ENCODE results near the gene USP10.
A peak's percentile ranks its signal among the peaks of the same experiment; 100 is the strongest.

The USP10 gene

DNA sequence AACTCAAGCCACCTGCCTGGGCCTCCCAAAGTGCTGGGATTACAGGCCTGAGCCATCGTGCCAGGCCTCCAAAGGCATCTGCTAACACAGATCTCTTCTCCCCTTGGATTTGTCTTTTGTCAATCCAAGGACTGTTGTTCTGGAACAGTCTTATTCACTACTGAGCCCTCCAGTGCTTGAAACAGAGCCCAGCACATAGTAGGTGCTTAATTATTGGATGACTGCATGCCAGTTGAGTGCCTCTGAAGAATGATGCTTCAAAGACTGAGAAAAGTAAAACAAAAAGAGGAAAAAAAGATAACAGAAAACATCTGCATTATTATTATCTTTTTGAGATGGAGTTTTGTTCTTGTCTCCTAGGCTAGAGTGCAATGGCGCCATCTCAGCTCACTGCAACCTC, 118.3 kb downstream of the USP10 start:
- FAIRE-seq (no peak), DNase-seq (ENCODE audit: insufficient read length, low spot score) (no peak)

GRCh38 chr16:84818989-84819643, 119.3 kb downstream of the USP10 start:
- no peak for FAIRE-seq
- DNase-seq (ENCODE audit: insufficient read length, low spot score), result no peak

DNA sequence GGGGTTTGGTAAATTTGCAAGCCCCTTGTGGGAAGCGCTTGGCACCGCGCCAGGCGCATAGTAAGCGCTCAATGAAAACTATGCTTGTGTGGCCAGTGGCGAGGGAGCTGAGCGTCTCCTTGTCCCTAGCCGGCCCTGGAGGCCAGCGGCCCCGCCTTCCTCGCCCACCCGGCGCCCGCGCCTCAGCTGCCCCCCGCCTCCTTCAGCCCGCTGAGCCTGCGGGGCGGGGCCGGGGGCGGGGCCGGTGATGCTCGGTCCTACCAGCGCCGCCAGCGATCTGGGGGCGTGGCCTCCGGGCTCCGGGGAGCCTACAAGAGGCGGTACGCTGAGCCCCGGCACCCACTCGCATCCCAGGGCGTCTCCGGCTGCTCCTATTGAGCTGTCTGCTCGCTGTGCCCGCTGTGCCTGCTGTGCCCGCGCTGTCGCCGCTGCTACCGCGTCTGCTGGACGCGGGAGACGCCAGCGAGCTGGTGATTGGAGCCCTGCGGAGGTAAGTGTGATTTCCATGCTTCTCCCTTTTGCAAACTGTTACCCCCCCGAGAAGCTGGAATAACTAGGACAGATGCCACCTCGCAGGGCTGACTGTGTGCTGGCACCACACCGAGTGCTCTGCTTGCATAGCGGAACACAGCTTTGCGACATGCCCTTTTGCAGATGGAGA, 120.0 kb downstream of the USP10 start, which contains the start of gene CRISPLD2:
Gene CRISPLD2 (plus strand): TSS at position 342 of the 661 bp plus-strand sequence. CDS start 18,511 bp downstream, outside the sequence.
- DNase-seq (ENCODE audit: insufficient read length, low spot score) (peak; percentile 96), FAIRE-seq (peak; percentile 96)

GRCh38 chr16:84820305-84820684, 120.5 kb downstream of the USP10 start:
- no peak for FAIRE-seq

DNA sequence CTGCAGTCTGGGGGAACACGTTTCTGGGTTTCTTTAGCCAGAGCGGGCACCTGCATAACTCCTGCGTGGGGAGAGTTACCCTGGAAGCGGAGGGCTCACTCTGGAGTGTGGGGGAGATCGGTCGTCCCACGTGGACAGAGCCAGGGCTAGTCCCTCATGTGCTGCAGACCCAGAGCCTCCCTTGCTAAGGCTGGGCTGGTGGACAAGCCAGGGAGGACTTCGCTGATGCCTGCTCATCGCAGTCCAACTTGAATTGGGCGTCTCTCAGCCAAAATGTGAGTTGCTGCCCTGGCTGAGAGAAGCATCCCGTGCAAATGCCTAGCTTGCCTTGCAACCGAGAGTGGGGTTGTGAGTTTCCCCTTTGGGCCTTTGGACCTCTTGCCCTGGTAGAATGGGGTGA, 121.0 kb downstream of the USP10 start:
- no peak for DNase-seq (ENCODE audit: insufficient read length, low spot score)
- peak; percentile 75 for FAIRE-seq

More at GRCh38 chr16:84820305-84820684, 120.5 kb downstream of the USP10 start:
- no peak for DNase-seq (ENCODE audit: insufficient read length, low spot score)

DNA sequence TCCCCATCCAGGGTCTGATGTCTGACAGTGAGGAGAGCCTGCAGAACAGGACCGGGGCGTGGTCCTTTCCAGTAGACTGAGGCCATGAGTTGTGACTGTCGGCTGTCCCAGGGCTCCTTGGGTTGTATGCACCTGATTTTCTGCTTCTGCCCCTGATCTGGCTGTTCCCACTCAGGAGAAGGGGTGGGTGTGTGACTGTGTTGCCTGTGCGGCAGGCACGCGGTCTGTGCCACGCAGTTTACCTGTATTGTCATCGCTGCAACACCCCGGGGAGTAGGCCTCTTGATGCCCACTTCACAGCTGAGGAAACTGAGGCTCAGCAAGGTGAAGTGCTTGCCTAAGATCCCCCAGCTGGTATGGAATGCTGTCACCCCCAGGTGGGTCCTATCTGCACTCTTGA, 121.4 kb downstream of the USP10 start:
- FAIRE-seq (peak; percentile 38), DNase-seq (ENCODE audit: insufficient read length, low spot score) (no peak)

- no peak for FAIRE-seq
- DNase-seq (ENCODE audit: insufficient read length, low spot score), result no peak
Observed at GRCh38 chr16:84821728-84822689, 122.2 kb downstream of the USP10 start.

DNA sequence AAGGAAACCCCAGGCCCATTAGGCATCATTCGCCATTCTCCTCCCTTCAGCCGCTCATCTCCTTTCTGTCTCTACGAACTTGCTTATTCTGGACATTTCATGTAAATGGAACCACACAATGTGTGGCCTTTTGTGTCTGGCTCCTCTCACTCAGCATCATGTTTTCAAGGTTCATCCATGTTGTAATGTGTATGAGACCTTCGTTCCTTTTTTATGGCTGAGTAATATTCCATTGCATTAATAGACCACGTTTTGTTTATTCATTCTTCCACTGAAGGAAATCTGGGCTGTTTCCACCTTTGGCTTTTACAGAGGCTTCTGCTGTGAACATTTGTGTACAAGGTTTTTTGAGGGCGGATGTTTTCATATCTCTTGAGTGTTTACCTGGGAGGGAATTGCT, 123.2 kb downstream of the USP10 start:
- FAIRE-seq, result peak; percentile 65
- DNase-seq (ENCODE audit: insufficient read length, low spot score), result no peak

GRCh38 chr16:84823484-84823883, 123.7 kb downstream of the USP10 start:
- DNase-seq (ENCODE audit: insufficient read length, low spot score) (no peak), FAIRE-seq (no peak)

DNA sequence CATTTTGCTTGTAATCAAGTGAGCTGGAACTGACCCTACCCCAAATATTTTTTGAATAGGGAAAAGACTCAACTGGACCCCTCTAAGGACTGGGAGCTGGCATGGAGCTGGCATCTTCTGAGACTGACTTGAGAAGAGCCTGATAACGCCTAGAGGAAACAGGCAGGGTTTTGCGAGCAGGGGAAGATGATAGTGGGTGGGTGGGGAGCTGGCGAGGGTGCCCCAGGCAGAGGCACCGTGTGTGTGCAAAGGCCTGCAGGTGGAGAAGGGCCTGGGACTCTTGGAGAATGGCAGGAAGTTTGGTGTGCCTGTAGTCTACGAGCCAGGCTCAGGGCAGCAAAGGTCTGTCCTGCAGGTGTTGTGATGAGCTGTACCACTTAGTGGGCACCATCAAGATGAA, 124.1 kb downstream of the USP10 start:
- FAIRE-seq (no peak), DNase-seq (ENCODE audit: insufficient read length, low spot score) (no peak)

DNA sequence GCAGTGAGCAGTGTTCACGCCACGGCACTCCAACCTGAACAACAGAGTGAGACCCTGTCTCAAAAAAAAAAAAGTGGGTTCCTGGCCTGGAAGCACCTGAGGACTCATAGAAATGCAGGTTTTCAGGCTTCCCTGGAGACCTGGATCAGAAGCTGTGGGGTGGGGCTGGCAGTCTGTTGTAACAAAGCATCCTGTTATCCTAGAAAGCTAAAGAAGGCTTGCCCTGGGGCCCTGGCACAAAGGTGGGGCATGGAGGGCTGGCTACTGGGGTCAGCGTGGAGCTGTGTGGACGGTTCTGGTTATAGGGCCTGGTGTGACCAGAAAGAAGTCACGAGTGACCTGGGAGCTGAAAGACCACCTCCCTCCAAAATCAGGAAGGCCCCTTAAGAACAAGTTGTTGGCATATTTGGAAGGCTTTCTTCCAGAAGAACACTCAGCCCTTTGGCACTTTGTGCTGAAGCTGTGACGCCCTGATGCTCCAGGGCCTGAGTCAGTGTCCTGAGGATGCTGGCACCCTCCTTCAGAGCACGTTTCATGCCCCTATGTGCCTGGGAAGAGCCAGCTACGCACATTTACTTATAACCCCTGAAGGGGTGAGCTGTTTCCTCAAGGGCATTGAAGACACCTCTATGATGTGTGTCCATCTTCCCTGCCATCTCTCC, 126.2 kb downstream of the USP10 start:
- DNase-seq (ENCODE audit: insufficient read length, low spot score), result no peak
- FAIRE-seq, result peak; percentile 78

DNA sequence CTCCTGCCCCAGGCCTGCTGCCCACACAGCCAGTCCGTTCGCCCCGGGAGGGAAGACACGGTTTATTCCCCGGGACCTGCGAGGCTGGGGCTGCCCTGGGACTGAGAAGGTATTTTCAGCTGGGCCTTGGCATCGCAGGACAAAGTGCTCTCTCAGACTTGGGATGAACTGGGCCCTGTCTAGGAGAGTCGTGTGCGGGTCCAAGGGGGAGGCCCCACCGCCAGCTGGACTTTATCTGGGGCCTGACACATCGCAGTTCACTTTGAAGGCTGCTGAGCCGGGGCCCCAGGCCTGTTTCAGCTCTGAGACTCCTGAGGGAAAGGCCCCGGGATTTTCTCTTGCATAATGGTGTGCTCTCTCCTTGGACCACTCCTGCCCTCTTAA, 126.8 kb downstream of the USP10 start:
- FAIRE-seq, result no peak
- no peak for DNase-seq (ENCODE audit: insufficient read length, low spot score)

GRCh38 chr16:84827131-84827574, 127.4 kb downstream of the USP10 start:
- FAIRE-seq, result no peak
- no peak for DNase-seq (ENCODE audit: insufficient read length, low spot score)

DNA sequence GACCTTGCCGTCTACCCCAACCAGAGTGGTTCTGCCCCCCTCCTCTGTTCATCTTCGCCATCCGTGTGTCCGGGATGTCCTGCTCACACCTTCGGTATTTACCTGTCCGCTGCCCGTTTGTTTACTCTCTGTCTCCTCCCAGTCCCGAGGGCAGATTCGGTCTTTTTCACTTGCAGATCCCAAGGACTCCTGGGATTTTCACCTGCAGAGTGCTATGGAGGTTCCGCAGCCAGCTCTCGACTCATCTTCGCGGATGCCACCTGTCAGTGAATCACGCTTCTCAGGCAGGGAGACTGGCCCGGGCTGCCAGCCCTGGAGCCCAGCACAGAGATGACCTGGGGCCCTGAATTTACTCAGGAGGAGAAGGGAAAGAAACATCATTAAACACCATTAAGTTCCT, 128.1 kb downstream of the USP10 start:
- FAIRE-seq (peak; percentile 9), DNase-seq (ENCODE audit: insufficient read length, low spot score) (no peak)

- FAIRE-seq, result no peak
- no peak for DNase-seq (ENCODE audit: insufficient read length, low spot score)
Observed at GRCh38 chr16:84828322-84828721, 128.5 kb downstream of the USP10 start.
